Metanephros (tissue), 1 donor: ENCODE results near the gene CCDC60. TPM values are rescaled to one million over a fixed set of nuclear protein-coding genes. Genes with fewer than 3 reads are reported as not detected.

Experiments used
- total RNA-seq: library from RNA; depleted of rRNA; stranded (reverse); fragments of >200 nt; gene quantifications from one replicate; pipeline ENCODE4 v1.2.3, GENCODE V29; 2014

The CCDC60 gene
- 0.47 TPM for total RNA-seq

GRCh38 chr12:119334430-119335170 lies at the start of gene CCDC60:
Gene CCDC60 (plus strand): TSS chr12:119334729. CDS start chr12:119335177, 448 bp downstream.

Other genes starting within 250 kb of the CCDC60 start
- 24.4 TPM for gene HSPB8, start 155.8 kb upstream of the CCDC60 start, total RNA-seq